Astrocyte (in vitro differentiated cells and primary cell): ENCODE results near the gene COX7A2. TPM values are rescaled to one million over a fixed set of nuclear protein-coding genes. Genes with fewer than 3 reads are reported as not detected.
A peak's percentile ranks its signal among the peaks of the same experiment; 100 is the strongest.

Experiments used
- DNase-seq: peaks from one replicate; pipeline ENCODE4 v3.0.0-alpha.2; 2010; ENCODE audit warnings: low read depth
- FAIRE-seq: peaks from 2 replicates; lab custom pipeline; 2011; peaks lifted over from hg19 to GRCh38; lab: Jason Lieb, UNC
- H2AFZ ChIP-seq: 2 replicates; pipeline ENCODE4 v1.6.0; 2012; ENCODE audit warnings: low read depth, low read length, inconsistent platforms
- H3K27ac ChIP-seq: 2 replicates; pipeline ENCODE4 v1.5.1; 2011; ENCODE audit warnings: low read depth, low read length, inconsistent platforms
- H3K27me3 ChIP-seq: 2 replicates; pipeline ENCODE4 v1.6.0; 2011; ENCODE audit warnings: low read length, inconsistent platforms; ENCODE audit not compliant: insufficient read depth
- H3K36me3 ChIP-seq: 2 replicates; pipeline ENCODE4 v1.5.1; 2011; ENCODE audit warnings: low read length, inconsistent platforms; ENCODE audit not compliant: insufficient read depth
- H3K4me1 ChIP-seq: 2 replicates; pipeline ENCODE4 v1.5.1; 2011; ENCODE audit warnings: low read length, inconsistent platforms; ENCODE audit not compliant: insufficient read depth
- H3K4me2 ChIP-seq: 2 replicates; pipeline ENCODE4 v1.6.0; 2012; ENCODE audit warnings: low read length, inconsistent platforms
- H3K4me3 ChIP-seq: 2 replicates; pipeline ENCODE4 v1.5.1; 2011; ENCODE audit warnings: low read depth, mild to moderate bottlenecking, low read length, inconsistent platforms; ENCODE audit not compliant: insufficient read depth
- H3K79me2 ChIP-seq: 2 replicates; pipeline ENCODE4 v1.6.0; 2012; ENCODE audit warnings: mild to moderate bottlenecking, low read length, inconsistent platforms; ENCODE audit not compliant: insufficient read depth
- H3K9ac ChIP-seq: 2 replicates; pipeline ENCODE4 v1.6.0; 2012; ENCODE audit warnings: mild to moderate bottlenecking, low read length, inconsistent platforms
- H3K9me3 ChIP-seq: 2 replicates; pipeline ENCODE4 v1.5.1; 2012; ENCODE audit warnings: low read depth, mild to moderate bottlenecking, low read length, inconsistent platforms; ENCODE audit not compliant: insufficient read depth
- H4K20me1 ChIP-seq: 2 replicates; pipeline ENCODE4 v1.6.0; 2012; ENCODE audit warnings: low read length, inconsistent platforms; ENCODE audit not compliant: insufficient read depth
- H3K27ac Mint-ChIP-seq: one replicate; pipeline ENCODE4 v1.8.0; 2021; ENCODE audit warnings: mild to moderate bottlenecking, mixed read lengths; ENCODE audit not compliant: unreplicated experiment
- H3K27me3 Mint-ChIP-seq: one replicate; pipeline ENCODE4 v1.8.0; 2021; ENCODE audit warnings: low read depth, mixed read lengths; ENCODE audit not compliant: unreplicated experiment
- H3K36me3 Mint-ChIP-seq: one replicate; pipeline ENCODE4 v1.8.0; 2021; ENCODE audit warnings: low read depth, mixed read lengths; ENCODE audit not compliant: unreplicated experiment
- H3K4me1 Mint-ChIP-seq: one replicate; pipeline ENCODE4 v1.8.0; 2021; ENCODE audit warnings: low read depth, mixed read lengths; ENCODE audit not compliant: unreplicated experiment
- H3K4me3 Mint-ChIP-seq: one replicate; pipeline ENCODE4 v1.8.0; 2021; ENCODE audit warnings: mild to moderate bottlenecking, moderate library complexity, mixed read lengths; ENCODE audit not compliant: unreplicated experiment
- H3K9me3 Mint-ChIP-seq: one replicate; pipeline ENCODE4 v1.8.0; 2021; ENCODE audit warnings: mild to moderate bottlenecking, mixed read lengths; ENCODE audit not compliant: unreplicated experiment
- CTCF ChIP-seq: IDR thresholded peaks from 2 replicates; pipeline ENCODE4 v1.5.1; 2011; ENCODE audit warnings: low read depth, mild to moderate bottlenecking, inconsistent platforms, low read length, moderate library complexity; ENCODE audit not compliant: insufficient read depth
- EZH2 ChIP-seq: IDR thresholded peaks from 2 replicates; pipeline ENCODE4 v1.6.1; 2012; ENCODE audit warnings: mild to moderate bottlenecking, low read length, inconsistent platforms; ENCODE audit not compliant: insufficient read depth
- total RNA-seq: library from RNA; stranded (reverse); gene quantifications from 2 replicates; pipeline ENCODE4 v1.2.1, GENCODE V29; 2021

The COX7A2 gene
- total RNA-seq, 1 donor from 2014 or later: 463 TPM

- Mint-ChIP-seq H3K9me3 (no peaks in the 10 kb centered on the region), H3K27ac (no peak overlapping the region), H3K36me3 (peaks cover 1% of the 10 kb centered on the region), H3K4me3 (peak overlapping the region; percentile 4), H3K4me1 (peaks cover 1% of the 10 kb centered on the region), H3K27me3 (no peaks in the 10 kb centered on the region)
- H3K4me3 ChIP-seq: no peak overlapping the region
- H3K27ac ChIP-seq: no peak overlapping the region
- H2AFZ ChIP-seq: no peak overlapping the region
- DNase-seq (no peak), FAIRE-seq (no peak)
- H4K20me1 ChIP-seq: peaks cover under 1% of the 10 kb centered on the region
- no peak overlapping the region for H3K9ac ChIP-seq
- H3K27me3 ChIP-seq: no peaks in the 10 kb centered on the region
- H3K4me2 ChIP-seq: no peak overlapping the region
- no peaks in the 10 kb centered on the region for H3K36me3 ChIP-seq
- H3K79me2 ChIP-seq: peaks cover 22% of the 10 kb centered on the region
- no peaks in the 10 kb centered on the region for H3K9me3 ChIP-seq
- no peak for TF ChIP-seq EZH2
- no peak for TF ChIP-seq CTCF
- H3K4me1 ChIP-seq: peaks cover 5% of the 10 kb centered on the region
These were observed 2.8 kb upstream of the COX7A2 start for GRCh38 chr6:75246386-75246785.

- peak overlapping the region; percentile 99 for H3K4me3 ChIP-seq
- Mint-ChIP-seq H3K27me3 (no peaks in the 10 kb centered on the region), H3K36me3 (peaks cover 7% of the 10 kb centered on the region), H3K4me1 (peaks cover 8% of the 10 kb centered on the region), H3K4me3 (peak overlapping the region; percentile 97), H3K27ac (peak overlapping the region; percentile 99), H3K9me3 (no peaks in the 10 kb centered on the region)
- no peak for DNase-seq
- peaks cover 43% of the 10 kb centered on the region for H3K79me2 ChIP-seq
- H3K27me3 ChIP-seq: no peaks in the 10 kb centered on the region
- peaks cover 12% of the 10 kb centered on the region for H4K20me1 ChIP-seq
- no peak for FAIRE-seq
- H3K9ac ChIP-seq: peak overlapping the region; percentile 99
- peak overlapping the region; percentile 95 for H3K27ac ChIP-seq
- H3K4me2 ChIP-seq: peak overlapping the region; percentile 90
- TF ChIP-seq CTCF: no peak
- TF ChIP-seq EZH2: no peak
- H3K36me3 ChIP-seq: peaks cover 6% of the 10 kb centered on the region
- H3K9me3 ChIP-seq: no peaks in the 10 kb centered on the region
- H3K4me1 ChIP-seq: peaks cover 5% of the 10 kb centered on the region
- peak overlapping the region; percentile 79 for H2AFZ ChIP-seq
These were observed 523 bp upstream of the COX7A2 start for GRCh38 chr6:75244063-75244584.

GRCh38 chr6:75236630-75237029 lies 7.0 kb downstream of the COX7A2 start:
- no peak for FAIRE-seq
- H4K20me1 ChIP-seq: peaks cover 15% of the 10 kb centered on the region
- peaks cover 25% of the 10 kb centered on the region for H3K79me2 ChIP-seq
- no peaks in the 10 kb centered on the region for H3K9me3 ChIP-seq
- peaks cover 8% of the 10 kb centered on the region for H3K4me1 Mint-ChIP-seq
- H3K27ac ChIP-seq: no peak overlapping the region
- H2AFZ ChIP-seq: no peak overlapping the region
- peaks cover 9% of the 10 kb centered on the region for H3K36me3 Mint-ChIP-seq
- H3K4me3 ChIP-seq: no peak overlapping the region
- H3K27ac Mint-ChIP-seq: no peak overlapping the region
- H3K9me3 Mint-ChIP-seq: no peaks in the 10 kb centered on the region
- H3K27me3 Mint-ChIP-seq: no peaks in the 10 kb centered on the region
- H3K4me1 ChIP-seq: no peaks in the 10 kb centered on the region
- H3K27me3 ChIP-seq: no peaks in the 10 kb centered on the region
- TF ChIP-seq CTCF (no peak), EZH2 (no peak)
- H3K9ac ChIP-seq: no peak overlapping the region
- DNase-seq: no peak
- peaks cover 21% of the 10 kb centered on the region for H3K36me3 ChIP-seq
- no peak overlapping the region for H3K4me3 Mint-ChIP-seq
- no peak overlapping the region for H3K4me2 ChIP-seq
